H9 (cell line): ENCODE measurements around the gene RAP1GAP. TPM values are rescaled to one million over a fixed set of nuclear protein-coding genes. Genes with fewer than 3 reads are reported as not detected.
A peak's percentile ranks its signal among the peaks of the same experiment; 100 is the strongest.

Experiments
- DNase-seq: peaks from one replicate; pipeline ENCODE4 v3.0.0-alpha.2; 2017
- H2AFZ ChIP-seq: one replicate; pipeline ENCODE4 v1.6.1; 2013; ENCODE audit warnings: mild to moderate bottlenecking, low read length, control low read depth, moderate library complexity
- H2AK5ac ChIP-seq: 2 replicates; pipeline ENCODE4 v1.6.1; 2013; ENCODE audit warnings: low read length, control low read depth, mixed read lengths; ENCODE audit not compliant: insufficient read length
- H2BK120ac ChIP-seq: one replicate; pipeline ENCODE4 v1.6.1; 2013; ENCODE audit warnings: low read depth, mild to moderate bottlenecking, low read length, control low read depth, inconsistent platforms; ENCODE audit not compliant: poor library complexity, severe bottlenecking
- H2BK12ac ChIP-seq: 2 replicates; pipeline ENCODE4 v1.6.1; 2013; ENCODE audit warnings: low read length, control low read depth, mixed read lengths, low read depth; ENCODE audit not compliant: insufficient read length
- H2BK15ac ChIP-seq: 2 replicates; pipeline ENCODE4 v1.6.1; 2013; ENCODE audit warnings: low read depth, low read length, control low read depth
- H2BK20ac ChIP-seq: one replicate; pipeline ENCODE4 v1.6.1; 2013; ENCODE audit warnings: low read depth, mild to moderate bottlenecking, low read length, control low read depth, inconsistent platforms; ENCODE audit not compliant: poor library complexity, severe bottlenecking
- H2BK5ac ChIP-seq: 2 replicates; pipeline ENCODE4 v1.6.1; 2013; ENCODE audit warnings: low read length, control low read depth, mixed read lengths; ENCODE audit not compliant: insufficient read length
- H3K14ac ChIP-seq: 2 replicates; pipeline ENCODE4 v1.6.1; 2013; ENCODE audit warnings: low read length, control low read depth; ENCODE audit not compliant: insufficient read depth
- H3K18ac ChIP-seq: 2 replicates; pipeline ENCODE4 v1.6.1; 2013; ENCODE audit warnings: low read depth, mild to moderate bottlenecking, mixed read lengths, low read length, control low read depth; ENCODE audit not compliant: insufficient read length
- H3K23ac ChIP-seq: 2 replicates; pipeline ENCODE4 v1.6.1; 2013; ENCODE audit warnings: low read length, control low read depth, mixed read lengths, low read depth; ENCODE audit not compliant: insufficient read length
- H3K23me2 ChIP-seq: 2 replicates; pipeline ENCODE4 v1.6.1; 2013; ENCODE audit warnings: low read depth, mild to moderate bottlenecking, mixed read lengths, low read length, control low read depth; ENCODE audit not compliant: insufficient read length, poor library complexity, severe bottlenecking
- H3K27ac ChIP-seq: 2 replicates; pipeline ENCODE4 v1.5.1; 2013; ENCODE audit warnings: low read length, control low read depth, mixed read lengths, low read depth; ENCODE audit not compliant: insufficient read length
- H3K27me3 ChIP-seq: 2 replicates; pipeline ENCODE4 v1.6.1; 2013; ENCODE audit warnings: low read length, control low read depth, inconsistent platforms; ENCODE audit not compliant: insufficient read depth
- H3K4ac ChIP-seq: 2 replicates; pipeline ENCODE4 v1.6.1; 2013; ENCODE audit warnings: low read depth, mild to moderate bottlenecking, control low read depth, inconsistent platforms, low read length, moderate library complexity
- H3K4me1 ChIP-seq: 2 replicates; pipeline ENCODE4 v1.6.1; 2013; ENCODE audit warnings: low read length, control low read depth, inconsistent platforms; ENCODE audit not compliant: insufficient read depth
- H3K4me2 ChIP-seq: 2 replicates; pipeline ENCODE4 v1.6.1; 2013; ENCODE audit warnings: low read length, control low read depth, mixed read lengths; ENCODE audit not compliant: insufficient read length, insufficient read depth
- H3K56ac ChIP-seq: 2 replicates; pipeline ENCODE4 v1.6.1; 2013; ENCODE audit warnings: low read depth, mild to moderate bottlenecking, mixed read lengths, low read length, control low read depth; ENCODE audit not compliant: insufficient read length
- H3K79me1 ChIP-seq: 2 replicates; pipeline ENCODE4 v1.6.1; 2013; ENCODE audit warnings: low read depth, mild to moderate bottlenecking, moderate library complexity, low read length, control low read depth, inconsistent platforms; ENCODE audit not compliant: insufficient read depth, poor library complexity, severe bottlenecking
- H3K79me2 ChIP-seq: 2 replicates; pipeline ENCODE4 v1.6.1; 2013; ENCODE audit warnings: low read length, control low read depth, inconsistent platforms; ENCODE audit not compliant: insufficient read depth
- H3K9ac ChIP-seq: 2 replicates; pipeline ENCODE4 v1.6.1; 2013; ENCODE audit warnings: low read length, control low read depth, mixed read lengths; ENCODE audit not compliant: insufficient read length; ENCODE audit errors: extremely low read depth
- H3K9me3 ChIP-seq: one replicate; pipeline ENCODE4 v1.6.1; 2013; ENCODE audit warnings: low read depth, low read length, inconsistent platforms; ENCODE audit not compliant: control insufficient read depth
- H3T11ph ChIP-seq: one replicate; pipeline ENCODE4 v1.6.1; 2013; ENCODE audit warnings: mild to moderate bottlenecking, low read length, control low read depth, inconsistent platforms
- H4K20me1 ChIP-seq: one replicate; pipeline ENCODE4 v1.6.1; 2013; ENCODE audit not compliant: control insufficient read depth, insufficient read length, insufficient read depth
- H4K5ac ChIP-seq: 2 replicates; pipeline ENCODE4 v1.6.1; 2013; ENCODE audit warnings: low read depth, mild to moderate bottlenecking, mixed read lengths, low read length, control low read depth; ENCODE audit not compliant: insufficient read length
- H4K8ac ChIP-seq: replicated peaks from 2 replicates; pipeline ENCODE4 v1.6.1; 2013; ENCODE audit warnings: low read length, control low read depth, mixed read lengths, low read depth; ENCODE audit not compliant: insufficient read length
- H4K91ac ChIP-seq: 2 replicates; pipeline ENCODE4 v1.6.1; 2013; ENCODE audit warnings: low read depth, mild to moderate bottlenecking, moderate library complexity, mixed read lengths, low read length, control low read depth; ENCODE audit not compliant: insufficient read length
- H3K27ac Mint-ChIP-seq, 3 experiments: 2 replicates in 2 of 3; 3 replicates in 1 of 3; pipeline ENCODE4 v1.8.0; 2020 to 2021; ENCODE audit warnings: mixed read lengths in 3 of 3, mild to moderate bottlenecking in 1 of 3, moderate library complexity in 1 of 3
- H3K27me3 Mint-ChIP-seq: 2 replicates; pipeline ENCODE4 v1.8.0; 2021; ENCODE audit warnings: low read depth, mild to moderate bottlenecking, moderate library complexity, mixed read lengths
- H3K36me3 Mint-ChIP-seq, 3 experiments: 2 replicates in 2 of 3; 3 replicates in 1 of 3; pipeline ENCODE4 v1.8.0; 2020 to 2021; ENCODE audit warnings: low read depth in 3 of 3, mixed read lengths in 3 of 3; ENCODE audit not compliant: insufficient read depth in 1 of 3
- H3K4me1 Mint-ChIP-seq, 2 experiments: 2 replicates each; pipeline ENCODE4 v1.8.0; 2020; ENCODE audit warnings: mixed read lengths in 2 of 2
- H3K4me3 Mint-ChIP-seq, 2 experiments: 2 replicates in 1 of 2; 3 replicates in 1 of 2; pipeline ENCODE4 v1.8.0; 2020 to 2021; ENCODE audit warnings: mild to moderate bottlenecking in 2 of 2, mixed read lengths in 2 of 2, moderate library complexity in 1 of 2
- H3K9me3 Mint-ChIP-seq, 2 experiments: 2 replicates in 1 of 2; 3 replicates in 1 of 2; pipeline ENCODE4 v1.8.0; 2020; ENCODE audit warnings: mild to moderate bottlenecking in 2 of 2, mixed read lengths in 2 of 2, moderate library complexity in 1 of 2
- CTCF ChIP-seq: fragments of 200-600 bp; sonication (generic); conservative IDR thresholded peaks from 3 replicates; pipeline ENCODE4 v1.8.0; 2021; ENCODE audit warnings: antibody characterized with exemption, mild to moderate bottlenecking
- WGBS: extraction: QIAGEN DNeasy Blood & Tissue Kit; methylation state at CpG from one replicate; pipeline ENCODE4 v1.1.7; 2013; ENCODE audit warnings: missing lambda C conversion rate, low lambda C conversion rate, mixed read lengths; ENCODE audit not compliant: insufficient read length; ENCODE audit errors: extremely low coverage; 5-methylcytosine and 5-hydroxymethylcytosine counted together
- total RNA-seq: library from RNA; stranded (reverse); gene quantifications from 2 replicates; pipeline ENCODE4 v1.2.1, GENCODE V29; 2021

The RAP1GAP gene
- total RNA-seq, 1 experiment from 2014 or later = 7.9 TPM

- no peaks in the 10 kb centered on the region for H3K9me3 Mint-ChIP-seq
- Histone ChIP-seq H2AFZ (no peak overlapping the region), H3T11ph (no peak overlapping the region), H2BK20ac (no peak overlapping the region), H3K9me3 (no peaks in the 10 kb centered on the region), H2BK15ac (no peak overlapping the region), H4K91ac (no peak overlapping the region), H3K4me2 (no peak overlapping the region), H3K14ac (0 out of 2 replicates have a peak overlapping the region, but pooled peaks have one; percentile 33), H2BK5ac (no peak overlapping the region), H3K4me1 (no peaks in the 10 kb centered on the region; the same call in 1 of the 2 replicates), H3K9ac (no peak overlapping the region), H3K4ac (no peak overlapping the region), H3K18ac (no peak overlapping the region), H3K27me3 (no peaks in the 10 kb centered on the region), H2BK12ac (no peak overlapping the region), H3K79me2 (no peaks in the 10 kb centered on the region), H3K23ac (no peak overlapping the region), H3K56ac (no peak overlapping the region), H2BK120ac (no peak overlapping the region), H3K79me1 (no peaks in the 10 kb centered on the region), H3K23me2 (no peaks in the 10 kb centered on the region), H2AK5ac (no peak overlapping the region), H4K8ac (no peak overlapping the region), H4K5ac (no peak overlapping the region), H4K20me1 (no peaks in the 10 kb centered on the region), H3K27ac (no peak overlapping the region)
- DNase-seq = peak; percentile 65
- H3K36me3 Mint-ChIP-seq = no peaks in the 10 kb centered on the region
- H3K27ac Mint-ChIP-seq = peak overlapping the region in 2 of 3 experiments; percentile 16 to 88; a peak in 2 of 7 replicates
- peaks cover 32 to 43% of the 10 kb centered on the region in 2 experiments for H3K4me1 Mint-ChIP-seq
- no peak for TF ChIP-seq CTCF
- no CpG with 5 or more reads among the region's 24 CpGs for WGBS
- H3K4me3 Mint-ChIP-seq = no peak overlapping the region
- peaks cover 47% of the 10 kb centered on the region for H3K27me3 Mint-ChIP-seq
Observed at GRCh38 chr1:21586846-21587601, 82.1 kb downstream of the RAP1GAP start.
